Hematopoietic multipotent progenitor cell treated with erythropoietin and hydrocortisone succinate and interleukin-3 and kit ligand, for 8 days (in vitro differentiated cells): Measurements from ENCODE around the gene KAZN.

Experiments
- DNase-seq: peaks from one replicate; pipeline ENCODE4 v3.0.0-alpha.2; 2015

The KAZN gene

DNA sequence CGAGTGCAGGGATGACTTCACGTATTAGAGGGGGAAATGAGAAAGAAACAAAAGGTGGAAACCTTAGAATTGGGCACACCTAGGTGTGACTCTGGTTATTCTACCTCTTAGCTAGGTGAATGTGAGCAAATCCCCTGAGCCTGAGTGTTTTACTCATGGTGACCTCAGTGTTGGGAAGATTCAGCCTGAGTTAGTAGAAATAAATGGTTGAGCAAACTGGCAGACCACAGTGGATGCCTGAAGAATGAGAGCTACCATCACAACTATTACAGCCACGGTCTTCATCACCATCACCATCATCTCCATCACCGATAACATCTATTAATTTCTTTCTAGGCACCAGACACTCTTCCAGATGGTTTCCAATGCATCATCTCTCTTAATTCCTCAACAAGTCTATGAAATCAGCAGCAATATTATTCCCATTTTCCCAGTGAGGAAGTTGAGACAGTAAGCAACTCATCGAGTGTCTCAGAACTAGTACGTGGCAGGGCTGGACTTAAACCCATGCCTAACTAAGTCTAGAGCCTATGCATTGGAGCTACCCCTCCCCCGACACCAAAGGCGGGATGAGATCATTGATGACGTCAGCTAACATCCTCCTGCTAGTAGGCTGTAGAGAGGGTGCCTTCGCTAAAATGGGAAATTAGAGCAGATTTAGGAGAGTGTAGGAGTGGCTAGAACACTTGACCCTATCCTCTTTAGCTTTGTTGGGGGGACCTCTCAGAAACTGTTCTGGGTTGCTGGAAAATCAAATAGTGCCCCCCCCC lies 7.9 kb upstream of the KAZN start:
- no peak for DNase-seq

DNA sequence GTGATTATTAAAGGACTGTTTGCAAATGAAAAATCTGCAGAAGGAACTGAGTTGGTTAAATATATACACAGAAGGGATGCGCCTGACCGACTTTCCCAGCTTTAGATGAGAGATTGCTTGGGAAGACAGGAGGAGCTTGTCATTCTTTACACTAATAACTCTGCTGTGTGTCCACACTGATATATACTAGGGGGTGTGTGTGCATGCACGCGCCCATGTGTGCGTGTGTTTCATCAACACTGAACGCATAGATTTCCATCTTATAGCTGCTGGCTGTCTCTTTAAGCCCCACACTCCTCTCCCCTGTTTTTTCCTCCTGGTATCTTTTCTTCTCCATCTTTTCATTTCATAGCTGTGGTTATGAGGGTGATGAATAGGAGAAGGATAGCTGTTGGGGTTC lies 6.9 kb upstream of the KAZN start:
- DNase-seq, result no peak

DNA sequence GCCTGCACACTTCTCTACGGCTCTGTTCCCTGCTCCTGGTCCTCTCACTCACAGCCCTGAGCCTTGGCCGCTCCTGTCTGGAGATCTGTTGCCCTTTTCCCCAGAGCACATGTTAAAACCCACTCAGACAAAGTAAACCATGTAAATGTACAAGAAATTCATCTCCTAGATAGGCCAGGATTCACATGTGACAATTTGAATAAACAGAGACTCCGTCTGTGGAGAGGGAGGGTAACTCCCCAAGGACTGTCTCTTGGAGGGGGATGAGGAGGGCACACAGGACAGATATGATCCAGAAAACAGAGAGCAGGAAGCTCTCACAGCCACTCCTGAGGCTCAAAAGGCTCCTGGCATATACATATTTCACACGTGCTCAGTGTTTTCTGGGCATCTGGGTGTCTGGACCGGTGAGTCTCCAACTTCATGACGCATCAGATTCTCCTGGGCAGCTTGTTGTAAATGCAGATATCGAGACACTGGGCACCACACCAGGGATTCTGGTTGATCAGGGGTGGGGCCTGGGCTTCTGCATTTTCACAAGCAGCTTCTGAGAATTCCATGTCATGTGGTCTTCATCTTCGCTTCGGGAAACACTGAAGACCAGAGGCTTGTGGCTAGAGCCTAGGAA lies 6.4 kb upstream of the KAZN start:
- DNase-seq, result no peak

DNA sequence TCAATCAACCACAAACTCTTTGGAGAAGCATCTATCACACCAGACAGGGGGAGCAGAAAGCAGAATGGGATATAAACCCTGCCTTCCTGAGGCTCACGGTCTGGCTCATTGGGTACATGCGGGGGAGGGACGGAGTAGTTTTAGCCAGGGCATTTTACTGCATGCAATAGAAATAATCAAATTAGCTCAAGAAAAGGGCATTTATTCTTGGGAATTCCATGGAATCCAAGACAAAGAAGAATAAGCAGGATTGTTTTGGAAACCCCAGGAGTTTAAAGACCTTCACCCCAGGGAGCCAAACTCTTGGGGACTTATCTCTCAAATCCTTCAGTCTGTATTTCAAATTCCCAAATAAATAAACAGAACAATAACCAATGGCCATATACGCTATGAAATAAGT lies 5.2 kb upstream of the KAZN start:
- DNase-seq, result no peak

DNA sequence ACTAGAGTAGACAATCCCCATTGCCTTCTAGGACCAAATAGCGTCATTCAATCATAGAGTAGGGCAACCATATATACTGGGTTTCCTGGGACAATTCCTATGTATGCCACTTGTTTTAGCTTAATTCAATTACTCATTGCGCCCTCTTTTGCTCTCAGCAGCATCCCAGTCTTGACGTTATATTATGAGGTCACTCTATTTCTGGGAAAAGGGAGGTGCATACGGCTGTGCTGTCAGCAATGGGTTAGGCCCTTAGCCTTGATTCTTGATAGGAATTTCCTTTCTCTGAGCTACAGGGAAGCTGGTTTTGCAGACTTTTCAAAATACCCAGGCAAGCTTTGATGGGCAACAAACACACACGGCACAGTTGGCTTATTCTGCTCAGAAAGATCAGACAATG lies 4.4 kb upstream of the KAZN start:
- DNase-seq, result no peak

DNA sequence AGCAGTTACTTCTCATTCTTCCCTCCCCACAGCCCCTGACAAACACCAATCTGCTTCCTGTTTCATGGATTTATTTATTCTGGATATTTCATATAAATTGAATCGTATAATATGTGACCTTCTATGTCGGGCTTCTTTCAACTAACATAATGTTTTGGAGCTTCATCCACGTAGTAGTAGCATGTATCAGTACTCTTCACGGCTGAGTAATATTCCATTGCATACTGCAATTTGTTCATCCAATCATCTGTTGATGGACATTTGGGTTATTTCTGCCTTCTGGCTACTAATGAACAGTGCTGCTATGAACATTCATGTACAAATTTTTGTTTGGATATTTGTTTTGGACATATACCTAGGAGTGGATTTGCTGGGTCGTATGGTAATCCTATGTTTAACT lies 1.9 kb upstream of the KAZN start:
- DNase-seq, result no peak

- no peak for DNase-seq
Measured at GRCh38 chr1:14597343-14598006, 1.0 kb upstream of the KAZN start.

DNA sequence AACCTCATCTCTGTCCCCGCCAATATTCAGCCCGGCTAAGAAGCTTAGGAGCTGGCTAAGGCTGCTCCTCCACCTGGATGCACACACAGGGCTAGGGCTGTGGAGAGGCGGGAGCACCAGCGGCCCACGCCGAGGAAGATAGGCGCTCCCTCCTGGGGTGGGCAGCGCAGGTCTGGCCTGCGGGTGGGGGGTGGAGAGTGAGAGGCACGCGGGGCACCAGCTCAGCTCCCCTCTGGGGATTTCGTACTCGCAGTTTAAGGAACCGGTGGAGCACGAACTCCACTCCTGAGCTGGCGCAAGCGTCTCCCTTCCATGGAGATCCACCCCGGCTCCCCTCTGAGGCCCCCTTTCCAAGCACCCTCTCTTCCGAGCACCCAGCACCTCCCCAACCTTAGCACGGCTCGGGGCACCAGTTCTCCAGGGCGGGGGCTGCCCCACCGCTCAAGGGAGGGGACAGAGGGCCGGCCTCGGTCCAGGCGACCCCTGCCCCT lies 433 bp upstream of the KAZN start:
- no peak for DNase-seq

GRCh38 chr1:14599183-14599791 lies 802 bp downstream of the KAZN start:
- no peak for DNase-seq

- no peak for DNase-seq
Measured at GRCh38 chr1:14599800-14600199, 1.3 kb downstream of the KAZN start.

GRCh38 chr1:14600405-14601112 lies 2.1 kb downstream of the KAZN start:
- DNase-seq, result no peak

DNA sequence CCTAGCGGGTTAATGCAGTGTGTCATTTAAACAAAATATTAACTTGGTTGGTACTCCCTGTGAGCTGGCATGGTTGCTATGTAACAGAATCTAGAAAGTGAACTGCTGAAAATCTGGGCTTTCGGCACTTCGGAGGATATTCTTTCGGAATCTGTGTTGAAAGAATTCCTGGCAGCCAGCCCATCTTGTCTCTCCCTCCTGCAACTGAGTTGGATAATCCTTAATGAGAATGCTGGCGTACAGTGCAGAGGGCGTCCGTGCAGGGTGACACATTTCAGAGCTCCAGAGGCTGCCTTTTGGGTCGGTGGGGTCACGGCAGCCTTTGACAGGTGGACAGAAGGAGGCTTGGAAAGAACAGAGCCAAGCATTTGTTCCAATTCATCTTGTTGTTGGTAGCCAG lies 3.7 kb downstream of the KAZN start:
- DNase-seq, result no peak

- DNase-seq, result no peak
Measured at GRCh38 chr1:14603645-14604044, 5.2 kb downstream of the KAZN start.

GRCh38 chr1:14604414-14604813 lies 5.9 kb downstream of the KAZN start:
- DNase-seq, result no peak

DNA sequence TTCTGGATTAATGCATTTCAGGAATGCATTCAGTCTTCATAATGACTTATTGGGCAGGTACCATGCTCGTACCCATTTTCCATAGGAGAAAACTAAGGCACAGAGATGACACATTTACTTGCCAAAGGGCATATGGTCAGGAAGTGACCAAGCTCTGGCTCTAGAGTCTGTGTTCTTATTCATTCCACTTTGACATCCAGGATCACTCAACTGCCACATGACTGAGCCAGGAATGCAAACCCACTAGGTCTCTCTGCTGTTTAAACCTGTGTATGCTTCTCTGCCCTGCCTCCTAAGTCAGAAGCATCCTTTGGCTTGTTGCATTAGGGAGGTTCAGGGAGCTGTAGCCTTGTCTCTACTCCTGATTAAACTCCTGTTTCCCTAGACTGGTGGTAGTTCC lies 7.5 kb downstream of the KAZN start:
- no peak for DNase-seq

GRCh38 chr1:14606632-14607031 lies 8.1 kb downstream of the KAZN start:
- no peak for DNase-seq

GRCh38 chr1:14607295-14607694 lies 8.8 kb downstream of the KAZN start:
- DNase-seq, result no peak

DNA sequence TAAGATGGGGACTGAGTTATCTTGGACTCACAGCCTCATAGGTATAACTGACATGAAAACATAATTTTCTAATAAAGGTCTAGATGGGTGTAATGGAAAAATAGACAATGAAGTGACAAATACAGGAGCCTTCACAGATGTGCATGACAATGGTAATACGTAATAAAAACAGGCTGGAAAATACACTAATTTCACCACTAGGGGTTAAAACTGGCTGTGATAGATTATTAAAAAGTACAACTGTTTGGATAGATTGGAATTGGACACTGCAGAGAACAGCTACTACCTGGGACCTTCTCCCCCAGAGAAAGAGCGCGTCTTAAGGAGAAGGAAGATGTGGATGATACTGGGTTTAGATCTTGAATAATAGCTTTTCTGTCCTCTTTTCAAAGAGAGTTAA lies 9.8 kb downstream of the KAZN start:
- DNase-seq, result no peak

GRCh38 chr1:14610761-14611160 lies 12.3 kb downstream of the KAZN start:
- no peak for DNase-seq

- DNase-seq, result no peak
Measured at GRCh38 chr1:14611792-14612191, 13.3 kb downstream of the KAZN start.

DNA sequence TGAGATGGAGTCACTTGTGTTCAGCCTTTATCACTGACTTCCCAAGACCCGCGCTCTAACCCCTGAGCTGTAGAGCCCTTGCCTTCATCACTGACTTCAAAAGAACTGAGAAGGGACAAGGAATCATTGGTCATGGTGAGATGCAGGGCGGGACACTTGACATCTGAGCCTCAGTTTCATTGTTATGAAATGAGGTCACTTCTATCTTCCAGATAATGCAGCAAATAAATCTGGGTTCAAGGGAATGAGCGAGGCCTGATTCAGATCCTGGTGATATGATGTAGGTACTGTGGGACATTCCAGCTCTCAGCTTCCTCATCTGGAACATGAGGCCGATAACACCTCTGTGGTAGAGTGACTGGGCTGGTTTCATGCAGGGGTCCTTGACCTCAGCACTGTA lies 13.8 kb downstream of the KAZN start:
- DNase-seq, result no peak

- DNase-seq, result no peak
Measured at GRCh38 chr1:14613926-14614325, 15.4 kb downstream of the KAZN start.

DNA sequence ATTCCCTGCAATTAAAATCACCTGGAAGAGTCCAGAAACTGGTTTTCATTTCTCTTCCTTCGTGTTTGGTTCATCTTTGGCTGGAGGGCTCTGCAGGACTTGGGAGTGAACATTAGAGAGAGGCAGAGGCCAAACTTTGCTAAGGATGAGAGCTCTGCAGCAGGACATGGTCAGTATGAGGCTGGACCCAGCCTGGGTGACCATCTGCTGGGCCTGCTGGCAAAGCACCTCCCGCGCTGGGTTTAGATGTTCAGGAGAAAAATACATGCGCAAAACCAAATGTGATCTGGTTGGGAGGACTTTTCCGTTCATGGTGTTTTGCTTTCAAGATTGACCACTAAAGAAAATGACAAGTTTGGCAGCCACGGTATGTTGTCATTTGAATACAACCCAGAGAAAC lies 15.9 kb downstream of the KAZN start:
- DNase-seq, result no peak
